H9 (cell line): ENCODE data around the gene DAND5. TPM values are rescaled to one million over a fixed set of nuclear protein-coding genes. Genes with fewer than 3 reads are reported as not detected.

Experiments
- DNase-seq: peaks from one replicate; pipeline ENCODE4 v3.0.0-alpha.2; 2017
- H2AFZ ChIP-seq: one replicate; pipeline ENCODE4 v1.6.1; 2013; ENCODE audit warnings: mild to moderate bottlenecking, low read length, control low read depth, moderate library complexity
- H2AK5ac ChIP-seq: 2 replicates; pipeline ENCODE4 v1.6.1; 2013; ENCODE audit warnings: low read length, control low read depth, mixed read lengths; ENCODE audit not compliant: insufficient read length
- H2BK120ac ChIP-seq: one replicate; pipeline ENCODE4 v1.6.1; 2013; ENCODE audit warnings: low read depth, mild to moderate bottlenecking, low read length, control low read depth, inconsistent platforms; ENCODE audit not compliant: poor library complexity, severe bottlenecking
- H2BK12ac ChIP-seq: 2 replicates; pipeline ENCODE4 v1.6.1; 2013; ENCODE audit warnings: low read length, control low read depth, mixed read lengths, low read depth; ENCODE audit not compliant: insufficient read length
- H2BK15ac ChIP-seq: 2 replicates; pipeline ENCODE4 v1.6.1; 2013; ENCODE audit warnings: low read depth, low read length, control low read depth
- H2BK20ac ChIP-seq: one replicate; pipeline ENCODE4 v1.6.1; 2013; ENCODE audit warnings: low read depth, mild to moderate bottlenecking, low read length, control low read depth, inconsistent platforms; ENCODE audit not compliant: poor library complexity, severe bottlenecking
- H2BK5ac ChIP-seq: 2 replicates; pipeline ENCODE4 v1.6.1; 2013; ENCODE audit warnings: low read length, control low read depth, mixed read lengths; ENCODE audit not compliant: insufficient read length
- H3K14ac ChIP-seq: 2 replicates; pipeline ENCODE4 v1.6.1; 2013; ENCODE audit warnings: low read length, control low read depth; ENCODE audit not compliant: insufficient read depth
- H3K18ac ChIP-seq: 2 replicates; pipeline ENCODE4 v1.6.1; 2013; ENCODE audit warnings: low read depth, mild to moderate bottlenecking, mixed read lengths, low read length, control low read depth; ENCODE audit not compliant: insufficient read length
- H3K23ac ChIP-seq: 2 replicates; pipeline ENCODE4 v1.6.1; 2013; ENCODE audit warnings: low read length, control low read depth, mixed read lengths, low read depth; ENCODE audit not compliant: insufficient read length
- H3K23me2 ChIP-seq: 2 replicates; pipeline ENCODE4 v1.6.1; 2013; ENCODE audit warnings: low read depth, mild to moderate bottlenecking, mixed read lengths, low read length, control low read depth; ENCODE audit not compliant: insufficient read length, poor library complexity, severe bottlenecking
- H3K27ac ChIP-seq: 2 replicates; pipeline ENCODE4 v1.5.1; 2013; ENCODE audit warnings: low read length, control low read depth, mixed read lengths, low read depth; ENCODE audit not compliant: insufficient read length
- H3K27me3 ChIP-seq: 2 replicates; pipeline ENCODE4 v1.6.1; 2013; ENCODE audit warnings: low read length, control low read depth, inconsistent platforms; ENCODE audit not compliant: insufficient read depth
- H3K4ac ChIP-seq: 2 replicates; pipeline ENCODE4 v1.6.1; 2013; ENCODE audit warnings: low read depth, mild to moderate bottlenecking, control low read depth, inconsistent platforms, low read length, moderate library complexity
- H3K4me1 ChIP-seq: 2 replicates; pipeline ENCODE4 v1.6.1; 2013; ENCODE audit warnings: low read length, control low read depth, inconsistent platforms; ENCODE audit not compliant: insufficient read depth
- H3K4me2 ChIP-seq: 2 replicates; pipeline ENCODE4 v1.6.1; 2013; ENCODE audit warnings: low read length, control low read depth, mixed read lengths; ENCODE audit not compliant: insufficient read length, insufficient read depth
- H3K56ac ChIP-seq: 2 replicates; pipeline ENCODE4 v1.6.1; 2013; ENCODE audit warnings: low read depth, mild to moderate bottlenecking, mixed read lengths, low read length, control low read depth; ENCODE audit not compliant: insufficient read length
- H3K79me1 ChIP-seq: 2 replicates; pipeline ENCODE4 v1.6.1; 2013; ENCODE audit warnings: low read depth, mild to moderate bottlenecking, moderate library complexity, low read length, control low read depth, inconsistent platforms; ENCODE audit not compliant: insufficient read depth, poor library complexity, severe bottlenecking
- H3K79me2 ChIP-seq: 2 replicates; pipeline ENCODE4 v1.6.1; 2013; ENCODE audit warnings: low read length, control low read depth, inconsistent platforms; ENCODE audit not compliant: insufficient read depth
- H3K9ac ChIP-seq: 2 replicates; pipeline ENCODE4 v1.6.1; 2013; ENCODE audit warnings: low read length, control low read depth, mixed read lengths; ENCODE audit not compliant: insufficient read length; ENCODE audit errors: extremely low read depth
- H3K9me3 ChIP-seq: one replicate; pipeline ENCODE4 v1.6.1; 2013; ENCODE audit warnings: low read depth, low read length, inconsistent platforms; ENCODE audit not compliant: control insufficient read depth
- H3T11ph ChIP-seq: one replicate; pipeline ENCODE4 v1.6.1; 2013; ENCODE audit warnings: mild to moderate bottlenecking, low read length, control low read depth, inconsistent platforms
- H4K20me1 ChIP-seq: one replicate; pipeline ENCODE4 v1.6.1; 2013; ENCODE audit not compliant: control insufficient read depth, insufficient read length, insufficient read depth
- H4K5ac ChIP-seq: 2 replicates; pipeline ENCODE4 v1.6.1; 2013; ENCODE audit warnings: low read depth, mild to moderate bottlenecking, mixed read lengths, low read length, control low read depth; ENCODE audit not compliant: insufficient read length
- H4K8ac ChIP-seq: replicated peaks from 2 replicates; pipeline ENCODE4 v1.6.1; 2013; ENCODE audit warnings: low read length, control low read depth, mixed read lengths, low read depth; ENCODE audit not compliant: insufficient read length
- H4K91ac ChIP-seq: 2 replicates; pipeline ENCODE4 v1.6.1; 2013; ENCODE audit warnings: low read depth, mild to moderate bottlenecking, moderate library complexity, mixed read lengths, low read length, control low read depth; ENCODE audit not compliant: insufficient read length
- H3K27ac Mint-ChIP-seq, 3 experiments: 2 replicates in 2 of 3; 3 replicates in 1 of 3; pipeline ENCODE4 v1.8.0; 2020 to 2021; ENCODE audit warnings: mixed read lengths in 3 of 3, mild to moderate bottlenecking in 1 of 3, moderate library complexity in 1 of 3
- H3K27me3 Mint-ChIP-seq: 2 replicates; pipeline ENCODE4 v1.8.0; 2021; ENCODE audit warnings: low read depth, mild to moderate bottlenecking, moderate library complexity, mixed read lengths
- H3K36me3 Mint-ChIP-seq, 3 experiments: 2 replicates in 2 of 3; 3 replicates in 1 of 3; pipeline ENCODE4 v1.8.0; 2020 to 2021; ENCODE audit warnings: low read depth in 3 of 3, mixed read lengths in 3 of 3; ENCODE audit not compliant: insufficient read depth in 1 of 3
- H3K4me1 Mint-ChIP-seq, 2 experiments: 2 replicates each; pipeline ENCODE4 v1.8.0; 2020; ENCODE audit warnings: mixed read lengths in 2 of 2
- H3K4me3 Mint-ChIP-seq, 2 experiments: 2 replicates in 1 of 2; 3 replicates in 1 of 2; pipeline ENCODE4 v1.8.0; 2020 to 2021; ENCODE audit warnings: mild to moderate bottlenecking in 2 of 2, mixed read lengths in 2 of 2, moderate library complexity in 1 of 2
- H3K9me3 Mint-ChIP-seq, 2 experiments: 2 replicates in 1 of 2; 3 replicates in 1 of 2; pipeline ENCODE4 v1.8.0; 2020; ENCODE audit warnings: mild to moderate bottlenecking in 2 of 2, mixed read lengths in 2 of 2, moderate library complexity in 1 of 2
- CTCF ChIP-seq: fragments of 200-600 bp; sonication (generic); conservative IDR thresholded peaks from 3 replicates; pipeline ENCODE4 v1.8.0; 2021; ENCODE audit warnings: antibody characterized with exemption, mild to moderate bottlenecking
- WGBS: extraction: QIAGEN DNeasy Blood & Tissue Kit; methylation state at CpG from one replicate; pipeline ENCODE4 v1.1.7; 2013; ENCODE audit warnings: missing lambda C conversion rate, low lambda C conversion rate, mixed read lengths; ENCODE audit not compliant: insufficient read length; ENCODE audit errors: extremely low coverage; 5-methylcytosine and 5-hydroxymethylcytosine counted together
- total RNA-seq: library from RNA; stranded (reverse); gene quantifications from 2 replicates; pipeline ENCODE4 v1.2.1, GENCODE V29; 2021

Gene DAND5
- total RNA-seq, 1 experiment from 2014 or later = 0.11 TPM

- no peak overlapping the region for H2AK5ac ChIP-seq
- H3K27ac Mint-ChIP-seq = no peak overlapping the region
- H3K9me3 Mint-ChIP-seq = peaks cover 4 to 10% of the 10 kb centered on the region in 2 experiments; a peak in 3 of 5 replicates
- no peaks in the 10 kb centered on the region for H3K79me1 ChIP-seq
- no peak overlapping the region for H2BK20ac ChIP-seq
- H3K23me2 ChIP-seq = no peaks in the 10 kb centered on the region
- no peak overlapping the region for H2BK5ac ChIP-seq
- H3K9ac ChIP-seq = no peak overlapping the region
- H3K79me2 ChIP-seq = no peaks in the 10 kb centered on the region
- no peak overlapping the region for H4K5ac ChIP-seq
- no CpG with 5 or more reads among the region's 14 CpGs for WGBS
- no peak overlapping the region for H4K8ac ChIP-seq
- TF ChIP-seq CTCF = no peak
- peaks cover 48 to 87% of the 10 kb centered on the region in 2 experiments for H3K4me1 Mint-ChIP-seq
- H3K36me3 Mint-ChIP-seq = no peaks in the 10 kb centered on the region
- H3K4me3 Mint-ChIP-seq = peak overlapping the region in 1 of 2 experiments; percentile 53; a peak in 3 of 5 replicates
- H4K20me1 ChIP-seq = peaks cover 2% of the 10 kb centered on the region
- no peak overlapping the region for H3K23ac ChIP-seq
- no peak overlapping the region for H3K4ac ChIP-seq
- DNase-seq = peak; percentile 54
- no peak overlapping the region for H3K18ac ChIP-seq
- no peak overlapping the region for H3K56ac ChIP-seq
- H3K27ac ChIP-seq = no peak overlapping the region
- peaks cover 100% of the 10 kb centered on the region for H3K27me3 Mint-ChIP-seq
- H3K27me3 ChIP-seq = peaks cover 87% of the 10 kb centered on the region
- no peak overlapping the region for H2BK15ac ChIP-seq
- H3T11ph ChIP-seq = no peak overlapping the region
- peaks cover 8% of the 10 kb centered on the region for H3K4me1 ChIP-seq
- H4K91ac ChIP-seq = no peak overlapping the region
- H3K4me2 ChIP-seq = peak overlapping the region; percentile 18
- no peak overlapping the region for H3K14ac ChIP-seq
- no peak overlapping the region for H2AFZ ChIP-seq
- H3K9me3 ChIP-seq = no peaks in the 10 kb centered on the region
- H2BK120ac ChIP-seq = no peak overlapping the region
- no peak overlapping the region for H2BK12ac ChIP-seq
These were observed 48.1 kb downstream of the DAND5 start for GRCh38 chr19:13017306-13018034.
